LoVo (cell line): ENCODE data around the gene SLC6A4.

ENCODE experiments used
- DNase-seq: peaks from one replicate; pipeline ENCODE4 v3.0.0-alpha.2; 2016; ENCODE audit warnings: low spot score

The SLC6A4 gene

DNA sequence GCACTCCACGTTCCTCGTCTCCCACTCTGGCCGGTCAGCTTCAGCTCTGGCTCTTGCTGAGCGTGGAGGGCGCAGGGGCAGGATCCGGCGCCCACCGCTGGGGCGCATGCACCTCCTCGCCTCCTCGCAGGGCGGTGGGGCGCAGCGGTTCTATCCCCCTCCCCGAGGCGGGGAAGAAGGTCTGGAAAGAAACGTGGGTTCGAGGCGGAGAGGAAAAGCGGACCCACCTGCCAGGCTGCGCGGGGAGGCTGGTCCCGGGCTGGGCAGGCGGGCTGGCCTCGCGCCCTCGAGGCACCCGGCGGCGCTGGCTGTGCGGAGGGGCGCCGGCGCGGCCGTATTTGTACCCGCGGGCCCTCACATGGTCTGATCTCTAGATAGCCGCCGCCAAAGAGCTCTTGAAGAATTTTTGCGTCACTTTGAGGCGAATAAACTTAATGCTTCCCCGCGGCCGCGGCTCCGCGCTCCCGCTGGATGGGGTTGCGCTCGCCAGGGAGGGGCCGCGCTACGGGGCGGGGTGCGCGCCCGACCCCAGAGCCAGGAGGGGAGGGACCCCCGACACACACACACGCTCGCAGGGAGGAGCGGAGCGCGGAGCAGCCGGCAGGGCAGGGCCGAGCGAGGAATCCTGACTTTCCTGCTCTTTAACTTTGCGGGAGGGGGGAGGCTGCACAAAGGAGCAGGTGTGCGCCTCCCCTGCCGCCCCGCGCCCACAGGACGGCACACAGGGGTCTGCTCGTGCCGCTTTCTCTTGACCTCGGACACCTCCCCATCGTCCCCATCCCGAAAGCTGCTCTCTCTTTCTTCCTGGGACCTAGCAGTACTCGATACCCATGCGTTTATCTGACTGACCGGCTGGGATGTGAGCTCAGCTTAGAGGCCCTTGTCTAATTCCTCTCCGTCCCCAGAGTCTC is at the start of gene SLC6A4:
SLC6A4 (minus strand) TSS at position 312 of the 911 bp plus-strand sequence. CDS start 13,739 bp downstream, outside the sequence.
- DNase-seq: no peak

DNA sequence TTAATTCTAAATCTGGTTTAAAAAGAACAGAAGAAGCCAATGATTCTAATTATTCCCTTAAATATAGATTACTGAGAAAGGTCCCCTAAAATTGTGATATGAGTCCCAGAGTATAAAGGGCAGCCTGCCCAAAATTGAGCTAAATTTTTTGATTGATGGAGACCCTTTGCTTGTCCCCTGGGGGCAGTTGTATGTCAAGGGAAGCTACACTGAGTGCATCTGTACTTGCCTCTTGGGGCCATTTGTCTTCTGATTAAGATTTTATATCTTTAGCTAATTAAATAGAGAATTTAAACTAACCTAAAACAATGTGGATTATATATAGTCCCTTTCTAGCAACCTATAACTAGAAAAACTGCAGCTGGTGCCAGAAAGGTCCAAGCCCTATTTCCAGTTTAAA is 43.7 kb upstream of the SLC6A4 start:
- no peak for DNase-seq

DNA sequence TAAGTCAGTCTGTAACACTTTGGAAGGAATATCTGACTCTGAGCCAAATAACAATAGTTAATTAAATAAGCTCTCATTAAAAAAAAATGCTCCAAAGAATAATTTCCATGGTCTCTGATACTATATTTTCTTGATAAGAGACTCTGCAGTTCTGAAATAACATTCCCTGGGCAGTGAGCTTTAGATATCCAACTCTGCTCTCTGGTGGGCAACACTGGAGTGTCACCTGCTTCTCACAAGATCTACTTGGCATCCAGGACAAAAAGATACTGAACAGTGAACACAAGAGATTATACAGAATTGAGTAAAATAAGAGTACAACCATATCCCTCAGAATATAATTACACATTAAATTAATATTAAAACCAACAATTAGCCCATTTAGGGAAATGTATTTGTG is 42.5 kb upstream of the SLC6A4 start:
- DNase-seq: no peak

DNA sequence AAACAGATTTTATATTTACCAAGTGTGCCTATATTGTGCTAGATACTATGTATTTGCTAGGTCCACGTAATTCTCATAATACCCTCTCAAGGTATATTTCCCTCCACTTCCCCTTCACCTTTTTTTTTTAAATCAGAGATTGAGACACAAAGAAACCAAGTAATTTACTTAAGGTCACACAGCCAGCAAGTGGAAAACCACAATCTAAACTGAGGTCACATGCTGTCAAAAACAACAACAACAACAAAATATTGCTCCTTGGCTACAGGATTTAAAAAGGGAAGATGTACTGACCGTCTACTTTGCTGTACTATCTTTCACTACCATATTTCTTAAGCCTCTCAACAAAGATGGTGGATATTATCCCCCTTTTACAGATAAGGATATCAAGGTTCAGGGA is 40.4 kb upstream of the SLC6A4 start:
- DNase-seq: no peak

DNA sequence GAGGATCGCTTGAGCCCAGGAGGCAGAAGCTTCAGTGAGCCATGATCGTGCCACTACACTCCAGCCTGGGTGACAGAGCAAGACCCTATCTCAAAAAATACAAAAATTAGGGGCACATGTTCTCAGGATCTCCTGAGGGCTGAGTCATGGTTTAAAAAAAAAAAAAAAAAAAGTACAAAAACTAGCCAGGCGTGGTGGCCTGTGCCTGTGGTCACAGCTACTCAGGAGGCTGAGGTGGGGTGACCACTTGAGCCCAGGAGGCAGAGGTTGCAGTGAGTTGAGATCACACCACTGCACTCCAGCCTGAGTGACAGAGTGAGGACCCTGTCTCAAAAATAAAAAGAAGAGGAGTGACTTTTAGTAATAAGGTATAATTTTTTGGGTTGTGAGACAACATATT is 39.4 kb upstream of the SLC6A4 start:
- no peak for DNase-seq

DNA sequence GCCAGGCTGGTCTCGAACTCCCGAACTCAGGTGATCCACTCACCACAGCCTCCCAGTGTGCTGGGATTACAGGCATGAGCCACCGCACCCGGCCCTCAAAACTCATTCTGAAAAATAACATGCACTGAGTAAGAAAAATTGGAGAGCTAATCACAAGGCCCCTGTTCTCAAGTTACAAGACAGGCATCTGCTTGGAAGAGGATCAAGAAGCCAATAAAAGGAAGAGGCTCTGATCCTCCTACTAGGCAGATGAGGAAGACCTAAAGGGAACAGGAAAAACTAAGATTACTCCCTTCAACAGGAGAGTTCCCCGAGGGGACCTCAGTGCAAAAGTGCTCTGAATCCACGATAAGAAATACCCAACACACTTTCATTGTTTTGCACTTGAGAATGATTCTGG is 37.9 kb upstream of the SLC6A4 start:
- no peak for DNase-seq

DNA sequence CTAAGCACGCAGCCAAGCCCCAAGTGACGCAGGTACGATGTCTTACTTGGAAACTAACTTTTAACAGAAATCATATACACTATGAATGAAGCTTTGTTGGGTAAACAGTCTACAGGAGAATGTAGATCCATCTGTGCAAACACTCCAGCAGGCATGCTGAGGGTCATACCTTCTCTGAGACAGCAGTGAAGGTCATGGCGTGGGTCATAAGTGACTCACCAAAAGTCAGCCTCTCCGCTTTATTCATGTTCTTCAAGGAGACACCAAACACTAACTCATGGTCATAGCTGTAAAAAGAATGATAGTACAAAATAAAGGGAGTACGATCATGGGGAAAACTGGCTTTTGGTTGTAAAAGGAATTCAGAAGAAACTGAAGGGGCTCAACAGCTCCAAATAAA is 35.6 kb upstream of the SLC6A4 start:
- DNase-seq: no peak

DNA sequence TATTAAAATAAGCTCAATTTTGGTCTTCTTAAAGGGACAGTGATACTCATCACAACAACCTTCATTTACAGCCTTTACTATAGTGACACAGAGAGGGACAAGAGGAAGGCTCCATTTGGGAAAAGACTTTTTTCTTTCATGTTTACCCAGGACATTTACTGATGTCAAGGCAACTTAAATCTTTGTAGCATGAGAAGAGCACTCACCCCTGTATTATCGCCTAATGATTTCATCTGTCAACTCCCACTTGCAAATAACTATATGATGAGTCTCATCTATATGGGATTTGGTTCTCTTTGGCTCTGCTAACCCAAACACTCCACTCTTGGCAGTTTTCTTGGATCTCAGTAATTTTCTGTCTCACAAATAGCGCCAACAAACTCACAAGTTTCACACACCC is 32.1 kb upstream of the SLC6A4 start:
- DNase-seq: no peak

DNA sequence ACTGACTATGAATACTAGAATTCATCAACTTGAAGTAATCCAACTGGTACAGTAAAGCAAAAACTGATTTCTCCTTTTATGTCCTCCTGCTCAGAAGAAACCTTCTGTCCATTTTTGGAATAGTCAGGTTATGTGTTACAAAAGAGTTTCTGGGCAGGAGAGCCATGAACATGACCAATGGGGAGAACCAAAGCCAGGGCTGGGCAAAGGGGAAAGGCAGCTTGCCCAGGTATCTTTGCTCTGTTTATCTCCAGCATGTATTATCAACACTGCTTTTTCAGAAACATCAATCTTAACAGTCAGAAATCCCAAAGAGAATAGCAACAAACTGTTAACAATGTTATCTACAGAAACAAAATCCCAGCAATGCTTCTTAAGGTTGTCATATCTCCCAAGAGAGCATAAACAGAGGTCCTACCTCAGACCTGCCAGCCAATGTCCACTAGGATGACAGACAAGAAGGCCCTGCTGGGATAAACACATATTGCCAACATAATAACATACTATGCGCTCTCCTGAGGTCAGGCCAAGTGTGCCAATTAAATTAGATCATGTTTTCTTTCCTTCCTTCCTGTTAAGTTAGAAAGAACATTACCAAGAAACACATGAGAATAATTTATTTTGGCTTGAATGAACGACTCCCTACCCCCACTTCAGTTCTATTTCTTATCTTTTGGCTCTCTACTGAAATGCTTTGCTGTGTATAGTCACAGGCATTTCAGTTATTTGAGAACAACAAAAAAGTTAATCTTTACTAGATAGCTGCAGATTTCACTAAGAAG is 28.2 kb upstream of the SLC6A4 start:
- no peak for DNase-seq

DNA sequence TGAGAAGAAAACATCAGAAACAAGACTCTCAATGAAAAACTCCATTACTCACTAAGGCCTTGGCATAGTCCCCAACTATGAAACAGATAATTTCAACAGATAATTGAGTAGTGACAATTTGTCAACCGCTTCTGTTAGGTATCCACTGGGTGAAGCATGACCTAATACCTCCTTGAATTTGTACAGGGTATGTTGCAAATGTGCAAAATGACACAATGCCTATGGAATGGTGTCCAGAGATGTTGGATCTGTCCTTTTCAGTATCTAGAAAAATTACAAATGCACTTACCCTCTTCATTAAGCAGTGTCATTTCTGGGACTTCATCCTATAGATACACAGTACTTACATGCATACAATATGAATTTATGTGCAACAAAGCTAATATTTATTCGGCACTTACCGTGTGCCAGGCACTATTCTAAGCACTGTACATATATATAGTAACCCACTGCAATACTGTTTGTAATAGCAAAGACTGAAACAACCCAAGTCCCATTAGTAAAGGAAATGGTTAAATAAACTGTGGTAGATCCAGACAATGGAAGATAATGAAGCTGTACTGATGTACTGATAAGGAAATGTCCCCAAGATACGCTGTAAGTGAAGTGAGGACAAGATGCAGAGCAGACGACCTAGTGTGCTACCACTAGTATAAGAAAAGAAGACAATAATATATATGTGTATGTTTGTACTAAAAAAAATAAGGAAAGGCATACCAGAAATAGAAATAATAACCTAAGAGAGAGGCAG is 21.4 kb upstream of the SLC6A4 start:
- no peak for DNase-seq

DNA sequence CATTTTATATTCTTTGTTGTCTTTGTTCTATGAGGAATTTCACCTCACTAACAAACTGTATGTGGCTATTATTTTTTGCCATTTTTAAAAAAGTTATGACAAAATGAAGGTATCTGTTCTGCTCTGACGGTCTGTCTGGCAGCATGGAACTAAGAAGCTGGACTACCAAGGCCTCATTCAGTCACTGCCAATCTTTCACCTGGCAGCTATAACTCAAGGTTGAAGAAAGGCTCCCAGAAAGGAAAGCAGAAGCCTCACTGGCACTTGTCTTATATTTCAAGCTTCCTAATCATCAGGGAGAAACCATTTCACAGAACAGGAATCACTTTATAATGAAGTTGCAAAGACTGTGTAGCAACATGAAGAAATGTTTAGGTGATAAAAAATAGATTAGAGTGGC is 18.7 kb upstream of the SLC6A4 start:
- DNase-seq: no peak

DNA sequence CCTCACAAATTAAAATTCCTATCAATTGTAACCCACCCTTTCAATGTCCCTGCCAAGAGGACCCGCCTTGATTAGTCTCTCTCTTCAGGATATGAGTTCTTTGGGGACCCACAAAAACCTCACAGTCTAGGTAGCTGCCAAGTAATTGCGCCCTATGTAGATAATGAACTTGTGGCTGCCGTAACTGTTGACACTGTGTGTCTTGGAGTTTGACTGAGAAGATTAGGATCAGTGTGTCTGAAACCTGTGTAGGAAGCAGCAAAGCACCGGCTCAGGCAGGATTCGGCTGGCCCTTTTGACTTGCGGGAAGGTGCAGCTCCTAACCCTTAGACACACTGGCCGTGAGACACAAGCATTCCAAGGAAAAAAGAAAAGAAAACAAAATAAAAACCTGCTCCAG is 17.8 kb upstream of the SLC6A4 start:
- DNase-seq: no peak

DNA sequence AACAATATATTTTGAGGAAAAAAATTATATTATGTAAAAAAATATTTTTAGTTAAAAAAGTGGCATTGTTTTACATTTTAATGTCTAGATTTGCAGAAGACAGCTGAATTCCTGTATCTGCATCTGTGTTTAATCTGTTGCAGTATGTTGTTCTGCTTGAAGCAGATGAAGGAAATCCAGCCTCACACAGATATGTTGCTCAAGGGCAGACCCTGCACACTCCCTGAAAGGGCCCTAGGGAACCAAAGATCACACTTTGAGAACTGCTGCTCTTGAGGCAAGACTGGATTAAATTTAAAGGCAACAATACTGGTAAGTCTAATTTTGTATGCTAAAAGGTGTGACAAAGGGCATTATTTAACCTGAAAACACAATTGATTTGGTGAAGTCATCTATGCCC is 16.4 kb upstream of the SLC6A4 start:
- no peak for DNase-seq

DNA sequence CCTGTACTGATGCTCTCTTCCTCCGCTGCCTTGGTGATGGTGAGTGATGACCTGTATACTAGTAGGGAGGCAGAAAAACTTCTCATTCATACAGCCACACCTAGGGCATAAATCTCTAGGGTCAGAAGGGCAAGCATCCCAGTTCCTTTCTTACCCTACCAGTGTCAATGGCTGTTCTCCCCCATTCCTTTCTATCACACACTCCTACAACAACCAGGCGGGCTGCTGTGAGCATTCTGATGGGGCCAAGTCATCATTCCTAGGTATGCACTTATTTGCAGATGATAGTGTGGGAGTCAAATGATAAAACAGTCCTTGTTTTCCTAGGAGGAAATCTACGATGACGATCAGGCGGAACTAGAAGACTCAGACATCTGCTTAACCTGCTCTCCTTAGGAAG is 14.0 kb upstream of the SLC6A4 start:
- no peak for DNase-seq

DNA sequence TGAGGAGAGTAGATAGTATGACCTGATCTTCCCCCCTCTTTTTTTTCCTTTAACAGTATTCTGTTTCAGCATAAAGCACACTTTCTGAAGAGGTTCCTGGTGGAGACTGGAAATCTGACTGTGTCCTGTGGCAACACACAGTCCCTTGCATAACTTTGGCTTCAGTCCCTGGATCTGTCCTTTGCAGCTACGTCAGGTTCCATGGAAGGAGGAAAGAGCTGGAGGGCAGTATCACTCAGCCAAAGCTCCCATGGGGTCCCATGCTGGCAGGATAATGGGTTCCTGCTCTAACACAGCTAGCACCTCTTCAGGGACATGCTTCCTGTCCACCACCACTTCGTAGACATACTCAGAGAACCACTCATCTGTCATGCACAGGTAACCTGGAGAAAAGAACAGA is 13.3 kb upstream of the SLC6A4 start:
- DNase-seq: no peak

DNA sequence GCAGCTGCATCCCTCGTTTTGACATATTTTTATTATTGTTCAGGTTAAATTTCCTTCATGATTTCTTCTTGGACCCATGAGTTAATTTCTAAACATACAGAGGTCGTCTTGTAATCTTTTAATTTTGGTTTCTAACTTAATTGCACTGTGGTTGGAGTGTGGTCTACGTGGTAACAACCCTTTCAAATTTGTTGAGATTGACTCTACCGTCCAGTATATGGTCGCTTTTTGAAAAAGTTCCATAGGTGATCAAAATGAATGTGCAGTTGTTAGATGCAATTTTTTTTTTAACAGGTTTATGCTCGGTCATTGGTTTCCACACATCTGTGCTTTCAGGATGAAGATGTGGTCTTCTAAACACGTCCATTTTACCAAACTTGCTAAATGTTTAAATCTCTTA is 11.0 kb upstream of the SLC6A4 start:
- DNase-seq: no peak

DNA sequence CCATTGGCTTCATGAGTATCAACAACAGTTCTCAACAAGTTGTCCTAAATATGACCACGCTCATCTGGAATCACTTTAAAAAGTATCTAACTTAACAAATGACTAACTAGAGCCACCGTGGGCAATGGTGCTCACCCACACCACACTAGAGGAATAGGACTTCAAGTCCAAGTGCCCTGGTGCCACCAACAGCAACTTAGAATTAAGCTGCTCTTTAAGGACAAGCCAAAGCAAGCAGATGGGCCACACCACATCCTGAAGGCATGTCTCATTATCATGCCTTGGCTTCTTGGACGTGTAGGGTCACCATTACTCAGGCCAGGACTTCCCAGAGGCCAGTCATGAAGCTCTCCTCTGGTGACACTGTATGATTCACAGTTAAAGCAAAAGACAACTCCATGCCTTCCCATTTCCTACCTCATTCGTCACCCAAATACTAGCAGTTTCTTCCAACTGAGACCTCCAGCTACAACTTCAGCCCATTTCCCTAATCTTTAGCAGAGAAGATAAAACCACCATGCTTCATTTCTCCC is 9.4 kb upstream of the SLC6A4 start:
- no peak for DNase-seq

DNA sequence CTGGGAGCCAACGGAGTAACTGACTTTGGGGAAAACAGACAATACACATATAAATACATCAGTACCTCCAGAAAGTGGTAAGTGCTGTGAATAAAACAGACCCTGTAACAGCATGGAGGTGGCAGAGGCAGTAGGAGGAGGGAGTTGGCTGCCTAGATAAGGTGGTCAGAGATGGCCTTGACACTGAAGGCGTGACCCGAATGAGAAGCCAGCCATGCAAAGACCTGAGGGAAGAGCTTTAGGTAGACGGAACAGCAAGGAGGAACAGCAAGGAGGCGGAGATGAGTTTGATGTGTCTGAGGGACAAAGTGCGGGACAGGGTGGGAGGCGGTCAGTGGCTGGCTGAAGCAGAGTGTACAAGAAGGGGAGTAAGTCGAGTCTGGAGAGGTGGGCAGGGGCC is 8.1 kb upstream of the SLC6A4 start:
- DNase-seq: no peak

DNA sequence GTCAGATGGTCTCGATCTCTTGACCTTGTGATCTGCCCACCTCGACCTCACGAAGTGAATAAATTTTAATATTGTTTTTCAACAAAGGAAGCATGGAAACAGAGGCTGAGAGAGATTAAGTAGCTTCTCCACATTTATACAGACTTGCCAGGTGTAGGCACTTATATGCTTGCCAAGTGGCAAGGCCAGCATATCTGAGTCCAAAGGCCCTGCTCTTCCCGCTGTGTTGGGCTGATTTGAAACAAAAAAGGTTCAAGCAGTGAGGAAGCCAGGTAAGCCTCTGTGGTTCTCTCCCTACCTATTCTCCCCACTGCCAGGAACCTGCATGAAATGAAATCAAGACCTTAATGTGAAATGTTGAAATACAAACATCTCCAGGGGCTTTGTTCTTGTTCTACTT is 7.5 kb upstream of the SLC6A4 start:
- DNase-seq: no peak

DNA sequence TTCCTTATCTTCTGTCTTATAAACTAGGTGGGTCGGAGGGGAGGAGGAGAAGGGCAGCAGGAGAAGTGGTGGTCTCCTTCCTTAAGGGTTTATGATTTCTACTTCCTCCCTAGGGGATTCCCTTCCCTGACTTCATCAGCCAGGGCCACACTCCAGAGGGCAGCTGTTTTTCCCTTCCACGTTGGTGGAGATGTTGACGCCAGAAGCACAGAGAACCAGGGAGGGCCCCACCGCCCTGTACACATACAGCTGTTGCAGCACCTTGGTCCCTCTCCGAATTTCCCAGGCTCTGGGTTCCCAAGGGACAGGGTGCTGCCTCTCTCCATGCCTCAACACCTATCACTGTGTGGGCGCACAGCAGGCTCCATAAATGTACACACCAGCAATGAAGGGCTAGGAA is 5.6 kb upstream of the SLC6A4 start:
- DNase-seq: no peak

DNA sequence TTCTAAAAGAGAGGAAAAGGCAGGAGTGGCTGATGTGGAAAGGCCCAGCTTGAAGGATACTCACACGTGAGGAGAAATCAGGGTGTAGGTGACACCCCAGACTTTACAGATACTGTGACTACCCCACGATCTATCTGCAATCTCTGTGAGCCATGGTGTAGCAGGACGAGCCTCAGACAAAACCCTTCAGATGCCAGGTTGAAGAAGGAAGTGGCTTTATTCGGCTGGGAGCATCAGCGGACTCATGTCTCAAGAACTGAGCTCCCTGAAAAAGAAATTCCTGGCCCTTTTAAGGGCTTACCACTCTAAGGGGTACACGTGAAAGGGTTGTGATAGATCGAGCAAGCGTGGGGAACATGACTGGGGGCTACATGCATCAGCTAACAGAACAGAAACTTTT is 4.7 kb upstream of the SLC6A4 start:
- no peak for DNase-seq

DNA sequence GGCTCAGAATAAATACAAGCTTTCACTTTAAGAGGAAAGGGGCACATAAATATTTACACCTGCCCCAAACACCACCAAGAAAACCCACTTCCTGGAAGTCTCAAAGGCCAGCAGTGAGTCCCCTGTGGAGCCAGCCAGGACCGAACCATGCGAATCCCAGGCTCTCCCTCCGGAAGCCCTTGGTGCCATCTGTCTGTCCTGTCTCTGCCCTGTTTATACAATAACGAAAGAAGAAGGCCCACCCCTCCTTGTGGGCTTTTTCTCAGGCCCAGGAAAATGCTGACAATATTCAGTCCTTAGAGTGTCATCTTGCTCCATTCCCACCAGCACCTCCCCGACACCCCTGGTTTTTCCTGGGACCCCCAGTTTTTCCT is 3.6 kb upstream of the SLC6A4 start:
- DNase-seq: no peak
